Measurements from ENCODE around the gene LRRC7.

LRRC7 gene

DNA sequence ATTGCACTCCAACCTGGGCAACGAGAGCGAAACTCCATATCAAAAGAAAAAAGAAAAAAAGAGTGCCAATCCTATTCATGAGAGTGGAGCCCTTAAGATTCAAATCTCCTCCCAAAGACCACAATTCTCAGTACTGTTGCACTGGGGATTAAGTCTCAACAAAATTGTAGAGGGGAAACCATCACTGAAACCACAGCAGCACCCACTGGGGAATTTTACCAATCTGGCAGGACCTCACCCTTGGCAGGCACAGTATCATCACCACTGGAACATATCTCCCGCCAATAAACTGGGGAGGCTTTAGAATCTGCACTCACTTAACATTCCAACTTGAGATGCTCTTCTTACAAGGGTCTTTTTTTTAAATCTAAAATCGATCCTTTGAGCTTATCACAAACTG is 596.6 kb downstream of the LRRC7 start:
- TF ChIP-seq, protein P1, sequence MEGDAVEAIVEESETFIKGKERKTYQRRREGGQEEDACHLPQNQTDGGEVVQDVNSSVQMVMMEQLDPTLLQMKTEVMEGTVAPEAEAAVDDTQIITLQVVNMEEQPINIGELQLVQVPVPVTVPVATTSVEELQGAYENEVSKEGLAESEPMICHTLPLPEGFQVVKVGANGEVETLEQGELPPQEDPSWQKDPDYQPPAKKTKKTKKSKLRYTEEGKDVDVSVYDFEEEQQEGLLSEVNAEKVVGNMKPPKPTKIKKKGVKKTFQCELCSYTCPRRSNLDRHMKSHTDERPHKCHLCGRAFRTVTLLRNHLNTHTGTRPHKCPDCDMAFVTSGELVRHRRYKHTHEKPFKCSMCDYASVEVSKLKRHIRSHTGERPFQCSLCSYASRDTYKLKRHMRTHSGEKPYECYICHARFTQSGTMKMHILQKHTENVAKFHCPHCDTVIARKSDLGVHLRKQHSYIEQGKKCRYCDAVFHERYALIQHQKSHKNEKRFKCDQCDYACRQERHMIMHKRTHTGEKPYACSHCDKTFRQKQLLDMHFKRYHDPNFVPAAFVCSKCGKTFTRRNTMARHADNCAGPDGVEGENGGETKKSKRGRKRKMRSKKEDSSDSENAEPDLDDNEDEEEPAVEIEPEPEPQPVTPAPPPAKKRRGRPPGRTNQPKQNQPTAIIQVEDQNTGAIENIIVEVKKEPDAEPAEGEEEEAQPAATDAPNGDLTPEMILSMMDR (IDR thresholded peaks at IDR 0.05; ENCODE audit: borderline replicate concordance, control extremely low read depth, extremely low read depth, insufficient read depth, missing control alignments): no peak
- in situ Hi-C loops (cut with MboI; ENCODE audit: low sequenced_read_pairs, unreplicated experiment): no loop called here
- no peak for DNase-seq (ENCODE audit: low spot score)

DNA sequence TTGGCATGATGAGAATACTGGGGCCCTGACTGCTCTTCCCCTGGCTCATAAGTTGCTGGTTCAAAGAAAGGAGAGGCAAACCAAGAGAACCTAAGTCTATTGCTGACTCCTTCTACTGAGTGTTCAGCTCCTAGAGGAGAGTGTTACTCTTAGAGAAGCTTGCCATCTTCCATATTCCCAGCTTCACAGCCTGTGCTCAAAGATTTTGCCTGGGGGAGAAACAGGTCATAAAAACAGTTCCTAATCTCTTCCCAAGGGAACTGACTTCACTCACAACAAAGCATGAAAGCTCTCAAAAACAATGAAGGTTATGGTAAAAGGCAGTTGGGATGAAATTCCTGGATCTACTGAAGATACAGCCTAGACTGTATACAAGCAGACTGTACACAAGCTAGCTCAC is 600.6 kb downstream of the LRRC7 start:
- TF ChIP-seq, protein P1 (IDR thresholded peaks at IDR 0.05; ENCODE audit: borderline replicate concordance, control extremely low read depth, extremely low read depth, insufficient read depth, missing control alignments): no peak
- in situ Hi-C loops (cut with MboI; ENCODE audit: low sequenced_read_pairs, unreplicated experiment): no loop called here
- DNase-seq (ENCODE audit: low spot score): no peak

DNA sequence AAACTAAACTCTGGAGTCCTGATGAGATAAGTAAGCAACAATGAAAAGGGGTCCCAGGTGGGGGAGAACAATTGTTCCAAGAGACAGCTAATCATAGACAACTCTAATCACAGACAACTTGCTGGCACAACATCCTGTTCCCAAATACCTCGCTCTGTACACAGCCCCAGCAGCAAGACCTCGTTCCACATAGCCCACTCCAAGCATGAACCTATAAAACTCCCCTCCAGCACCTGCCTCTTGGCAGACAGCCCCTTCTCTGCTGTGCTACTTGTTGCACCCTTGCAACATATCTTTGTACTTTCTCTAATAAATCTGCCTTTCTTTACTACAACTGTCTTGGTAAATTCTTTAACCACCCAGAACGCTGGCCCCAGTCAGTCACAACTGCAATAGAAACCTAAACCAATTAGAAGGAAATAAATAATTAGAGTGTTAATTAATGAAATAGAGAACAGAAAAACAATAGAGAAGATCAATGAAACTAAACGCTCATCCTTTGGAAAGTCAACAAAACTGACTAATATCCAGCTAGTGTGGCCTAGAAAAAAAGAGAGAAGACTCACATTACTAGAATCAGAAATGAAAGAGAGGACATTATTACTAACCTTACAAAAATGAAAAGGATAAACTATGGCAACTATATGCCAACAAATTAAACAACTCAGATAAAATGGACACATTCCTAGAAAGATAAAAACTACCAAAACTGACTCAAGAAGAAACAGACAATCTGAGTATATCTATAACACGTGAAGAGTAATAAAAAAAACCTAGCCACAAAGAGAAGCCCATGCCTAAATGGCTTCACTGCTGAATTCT is 601.5 kb downstream of the LRRC7 start:
- in situ Hi-C loops (cut with MboI; ENCODE audit: low sequenced_read_pairs, unreplicated experiment): no loop called here
- DNase-seq (ENCODE audit: low spot score): no peak

DNA sequence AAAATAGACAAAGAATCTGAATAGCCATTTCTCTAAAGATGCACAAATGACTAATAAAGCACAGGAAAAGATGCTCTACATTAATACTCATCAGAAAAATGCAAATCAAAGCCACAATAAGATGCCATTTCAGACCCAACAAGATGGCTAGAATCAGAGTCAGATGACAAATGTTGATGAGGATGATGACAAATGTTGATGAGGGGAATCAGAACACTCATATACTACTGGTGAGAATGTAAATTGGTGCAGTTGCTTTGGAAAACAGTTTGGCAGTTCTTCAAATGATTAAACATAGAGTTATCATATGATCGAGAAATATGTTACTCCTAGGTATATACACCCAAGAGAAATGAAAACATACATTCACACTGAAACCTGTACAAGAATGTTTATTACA is 603.8 kb downstream of the LRRC7 start:
- DNase-seq (ENCODE audit: low spot score): no peak
- TF ChIP-seq, protein P1 (IDR thresholded peaks at IDR 0.05; ENCODE audit: borderline replicate concordance, control extremely low read depth, extremely low read depth, insufficient read depth, missing control alignments): no peak
- in situ Hi-C loops (cut with MboI; ENCODE audit: low sequenced_read_pairs, unreplicated experiment): no loop called here

More for the DNA sequence above, 601.5 kb downstream of the LRRC7 start:
- TF ChIP-seq, protein P1 (IDR thresholded peaks at IDR 0.05; ENCODE audit: borderline replicate concordance, control extremely low read depth, extremely low read depth, insufficient read depth, missing control alignments): no peak

All from GM13976 (cell line).